ENCODE data around the gene KRTAP6-3. TPM values are rescaled to one million over a fixed set of nuclear protein-coding genes. Genes with fewer than 3 reads are reported as not detected.

The KRTAP6-3 gene
- total RNA-seq, 1 donor from 2014 or later: not detected

DNA sequence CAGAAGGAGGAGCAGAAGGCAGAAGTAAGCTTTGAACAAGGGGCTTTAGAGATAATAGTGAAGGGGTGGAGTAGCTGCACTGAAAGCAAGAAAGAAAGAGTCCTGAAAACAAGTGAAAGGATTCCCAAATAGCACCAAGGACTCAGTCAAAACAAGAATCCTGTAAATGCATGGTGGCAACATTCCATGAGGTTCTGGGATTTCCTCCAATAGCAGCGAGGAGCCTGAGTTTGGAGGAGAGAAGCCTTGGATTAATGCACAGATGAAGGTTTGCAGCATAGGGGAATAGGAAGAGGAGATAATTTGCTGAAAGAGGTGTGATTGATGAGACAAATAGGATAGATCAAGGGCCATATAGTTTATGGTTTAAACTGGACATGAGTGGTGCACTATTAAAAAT lies 12.9 kb upstream of the KRTAP6-3 start:
- Mint-ChIP-seq H3K4me1 (ENCODE audit: low read depth, unreplicated experiment) (peaks cover 9% of the 10 kb centered on the region), H3K27me3 (ENCODE audit: low read depth, unreplicated experiment) (no peaks in the 10 kb centered on the region), H3K27ac (ENCODE audit: unreplicated experiment) (no peak overlapping the region), H3K36me3 (ENCODE audit: low read depth, unreplicated experiment) (no peaks in the 10 kb centered on the region), H3K9me3 (ENCODE audit: unreplicated experiment) (no peaks in the 10 kb centered on the region), H3K4me3 (ENCODE audit: unreplicated experiment) (no peak overlapping the region)
- no peak overlapping the region for H3K4me3 ChIP-seq (ENCODE audit: insufficient read depth, low read depth, low read length)
- H3K27me3 ChIP-seq (ENCODE audit: insufficient read depth, low read length): no peaks in the 10 kb centered on the region
- no peak overlapping the region for H3K9ac ChIP-seq (ENCODE audit: low read length)
- no peaks in the 10 kb centered on the region for H3K4me1 ChIP-seq (ENCODE audit: insufficient read depth, low read length)
- TF ChIP-seq EZH2 (IDR thresholded peaks at IDR 0.05; ENCODE audit: insufficient read depth, low read length): no peak
- TF ChIP-seq, protein P1, sequence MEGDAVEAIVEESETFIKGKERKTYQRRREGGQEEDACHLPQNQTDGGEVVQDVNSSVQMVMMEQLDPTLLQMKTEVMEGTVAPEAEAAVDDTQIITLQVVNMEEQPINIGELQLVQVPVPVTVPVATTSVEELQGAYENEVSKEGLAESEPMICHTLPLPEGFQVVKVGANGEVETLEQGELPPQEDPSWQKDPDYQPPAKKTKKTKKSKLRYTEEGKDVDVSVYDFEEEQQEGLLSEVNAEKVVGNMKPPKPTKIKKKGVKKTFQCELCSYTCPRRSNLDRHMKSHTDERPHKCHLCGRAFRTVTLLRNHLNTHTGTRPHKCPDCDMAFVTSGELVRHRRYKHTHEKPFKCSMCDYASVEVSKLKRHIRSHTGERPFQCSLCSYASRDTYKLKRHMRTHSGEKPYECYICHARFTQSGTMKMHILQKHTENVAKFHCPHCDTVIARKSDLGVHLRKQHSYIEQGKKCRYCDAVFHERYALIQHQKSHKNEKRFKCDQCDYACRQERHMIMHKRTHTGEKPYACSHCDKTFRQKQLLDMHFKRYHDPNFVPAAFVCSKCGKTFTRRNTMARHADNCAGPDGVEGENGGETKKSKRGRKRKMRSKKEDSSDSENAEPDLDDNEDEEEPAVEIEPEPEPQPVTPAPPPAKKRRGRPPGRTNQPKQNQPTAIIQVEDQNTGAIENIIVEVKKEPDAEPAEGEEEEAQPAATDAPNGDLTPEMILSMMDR (IDR thresholded peaks at IDR 0.05; ENCODE audit: insufficient read depth, low read depth, low read length): no peak
- H3K27ac ChIP-seq (ENCODE audit: low read depth, low read length): no peak overlapping the region
- H3K79me2 ChIP-seq (ENCODE audit: insufficient read depth, low read length): no peaks in the 10 kb centered on the region
- no peak overlapping the region for H3K4me2 ChIP-seq (ENCODE audit: low read length)
- peaks cover 5% of the 10 kb centered on the region for H3K9me3 ChIP-seq (ENCODE audit: insufficient read depth, low read depth, low read length)
- H4K20me1 ChIP-seq (ENCODE audit: insufficient read depth, low read length): no peaks in the 10 kb centered on the region
- no peaks in the 10 kb centered on the region for H3K36me3 ChIP-seq (ENCODE audit: insufficient read depth, low read length)
- H2AFZ ChIP-seq (ENCODE audit: low read depth, low read length): no peak overlapping the region
- FAIRE-seq: no peak
- no peak for DNase-seq (ENCODE audit: low read depth)

DNA sequence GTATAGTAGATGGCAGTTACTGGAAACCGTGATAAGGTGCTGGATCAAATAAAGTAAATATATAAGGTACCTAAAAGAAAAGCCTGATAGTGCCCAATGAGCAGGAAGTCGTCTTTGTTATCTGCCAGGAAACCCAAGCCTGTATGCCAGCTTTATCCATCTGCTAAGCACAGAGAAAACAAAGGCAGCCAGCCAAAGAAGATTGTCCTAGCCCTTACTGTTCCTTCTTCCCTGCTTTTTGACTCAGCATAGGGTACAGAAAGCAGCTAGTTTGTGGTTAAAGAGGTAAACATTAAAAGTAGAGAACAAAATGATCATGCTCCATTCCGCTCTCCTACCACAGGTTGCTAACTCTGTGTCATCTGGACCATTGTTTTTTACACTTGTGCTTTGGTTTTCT lies 12.1 kb upstream of the KRTAP6-3 start:
- no peak overlapping the region for H3K9ac ChIP-seq (ENCODE audit: low read length)
- no peak overlapping the region for H2AFZ ChIP-seq (ENCODE audit: low read depth, low read length)
- H3K9me3 Mint-ChIP-seq (ENCODE audit: unreplicated experiment): no peaks in the 10 kb centered on the region
- no peak overlapping the region for H3K4me2 ChIP-seq (ENCODE audit: low read length)
- H3K4me3 Mint-ChIP-seq (ENCODE audit: unreplicated experiment): no peak overlapping the region
- no peak for FAIRE-seq
- H3K36me3 Mint-ChIP-seq (ENCODE audit: low read depth, unreplicated experiment): no peaks in the 10 kb centered on the region
- H3K27me3 Mint-ChIP-seq (ENCODE audit: low read depth, unreplicated experiment): no peaks in the 10 kb centered on the region
- no peak overlapping the region for H3K4me3 ChIP-seq (ENCODE audit: insufficient read depth, low read depth, low read length)
- DNase-seq (ENCODE audit: low read depth): no peak
- no peaks in the 10 kb centered on the region for H3K27me3 ChIP-seq (ENCODE audit: insufficient read depth, low read length)
- no peak for TF ChIP-seq EZH2 (IDR thresholded peaks at IDR 0.05; ENCODE audit: insufficient read depth, low read length)
- TF ChIP-seq, protein P1 (IDR thresholded peaks at IDR 0.05; ENCODE audit: insufficient read depth, low read depth, low read length): no peak
- no peaks in the 10 kb centered on the region for H3K4me1 ChIP-seq (ENCODE audit: insufficient read depth, low read length)
- peaks cover 9% of the 10 kb centered on the region for H3K4me1 Mint-ChIP-seq (ENCODE audit: low read depth, unreplicated experiment)
- no peak overlapping the region for H3K27ac ChIP-seq (ENCODE audit: low read depth, low read length)
- H3K9me3 ChIP-seq (ENCODE audit: insufficient read depth, low read depth, low read length): peaks cover 5% of the 10 kb centered on the region
- H3K36me3 ChIP-seq (ENCODE audit: insufficient read depth, low read length): no peaks in the 10 kb centered on the region
- no peak overlapping the region for H3K27ac Mint-ChIP-seq (ENCODE audit: unreplicated experiment)
- no peaks in the 10 kb centered on the region for H4K20me1 ChIP-seq (ENCODE audit: insufficient read depth, low read length)
- no peaks in the 10 kb centered on the region for H3K79me2 ChIP-seq (ENCODE audit: insufficient read depth, low read length)

DNA sequence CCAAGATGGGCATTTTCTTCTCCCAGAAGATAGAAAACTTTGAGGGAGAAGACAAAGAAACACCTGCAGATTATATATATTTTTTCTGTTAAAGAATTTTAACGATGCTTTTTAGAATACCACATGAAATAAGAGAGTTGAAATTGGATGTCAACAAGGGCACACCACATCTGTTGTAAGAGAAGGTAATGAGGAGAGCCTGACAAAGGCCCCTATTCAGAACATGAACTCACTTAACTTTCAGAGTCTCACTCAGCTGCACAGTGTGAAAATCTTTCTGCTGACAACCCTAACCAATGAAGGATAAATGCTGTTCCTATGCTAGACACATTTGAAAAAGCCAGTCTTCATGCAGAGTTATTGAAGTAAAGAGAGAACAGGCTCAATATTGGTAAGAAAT lies 9.4 kb upstream of the KRTAP6-3 start:
- Histone ChIP-seq H3K79me2 (ENCODE audit: insufficient read depth, low read length) (no peaks in the 10 kb centered on the region), H4K20me1 (ENCODE audit: insufficient read depth, low read length) (no peaks in the 10 kb centered on the region), H3K36me3 (ENCODE audit: insufficient read depth, low read length) (no peaks in the 10 kb centered on the region), H2AFZ (ENCODE audit: low read depth, low read length) (no peak overlapping the region), H3K4me1 (ENCODE audit: insufficient read depth, low read length) (no peaks in the 10 kb centered on the region), H3K9me3 (ENCODE audit: insufficient read depth, low read depth, low read length) (peaks cover 5% of the 10 kb centered on the region), H3K9ac (ENCODE audit: low read length) (no peak overlapping the region), H3K4me3 (ENCODE audit: insufficient read depth, low read depth, low read length) (no peak overlapping the region), H3K27me3 (ENCODE audit: insufficient read depth, low read length) (no peaks in the 10 kb centered on the region), H3K27ac (ENCODE audit: low read depth, low read length) (no peak overlapping the region), H3K4me2 (ENCODE audit: low read length) (no peak overlapping the region)
- no peaks in the 10 kb centered on the region for H3K9me3 Mint-ChIP-seq (ENCODE audit: unreplicated experiment)
- H3K36me3 Mint-ChIP-seq (ENCODE audit: low read depth, unreplicated experiment): no peaks in the 10 kb centered on the region
- H3K27ac Mint-ChIP-seq (ENCODE audit: unreplicated experiment): no peak overlapping the region
- TF ChIP-seq EZH2 (IDR thresholded peaks at IDR 0.05; ENCODE audit: insufficient read depth, low read length): no peak
- TF ChIP-seq, protein P1 (IDR thresholded peaks at IDR 0.05; ENCODE audit: insufficient read depth, low read depth, low read length): no peak
- no peak for FAIRE-seq
- no peak overlapping the region for H3K4me3 Mint-ChIP-seq (ENCODE audit: unreplicated experiment)
- no peaks in the 10 kb centered on the region for H3K27me3 Mint-ChIP-seq (ENCODE audit: low read depth, unreplicated experiment)
- no peak for DNase-seq (ENCODE audit: low read depth)
- H3K4me1 Mint-ChIP-seq (ENCODE audit: low read depth, unreplicated experiment): peaks cover 4% of the 10 kb centered on the region
